GM12891 (cell line): ENCODE results near the gene LGALS9C.
"Not testable (repeated sequence)": the region's sequence is repeated elsewhere in the genome, so short reads cannot be mapped to it uniquely, and the experiment has no call there.

Experiments used
- POLR2A ChIP-seq: IDR thresholded peaks from 2 replicates; pipeline ENCODE4 v1.6.1; 2011; ENCODE audit warnings: low read depth, low read length, control low read depth
- POLR2AphosphoS5 ChIP-seq: IDR thresholded peaks from 2 replicates; pipeline ENCODE4 v1.6.1; 2011; ENCODE audit warnings: low read depth, low read length, control low read depth

GRCh38 chr17:18478362-18478761 is 1.8 kb downstream of the LGALS9C start:
- not testable (repeated sequence) for TF ChIP-seq POLR2A, POLR2AphosphoS5
